HFF-Myc (cell line): Measurements from ENCODE around the gene SULT1B1.
"Not testable (repeated sequence)": the region's sequence is repeated elsewhere in the genome, so short reads cannot be mapped to it uniquely, and the experiment has no call there.

Experiments
- DNase-seq: peaks from one replicate; pipeline ENCODE4 v3.0.0-alpha.2; 2011; ENCODE audit warnings: low read depth; ENCODE audit errors: extremely low read depth
- H3K4me3 ChIP-seq: replicated peaks from 2 replicates; pipeline ENCODE4 v1.5.1; 2011; ENCODE audit warnings: low read depth, mild to moderate bottlenecking, control low read depth, low read length
- CTCF ChIP-seq: IDR thresholded peaks from 2 replicates; pipeline ENCODE4 v1.5.1; 2012; ENCODE audit warnings: mild to moderate bottlenecking, low read depth, low read length, control low read depth; ENCODE audit errors: missing control alignments

The SULT1B1 gene

GRCh38 chr4:69782651-69783310, 22.4 kb upstream of the SULT1B1 start:
- DNase-seq = no peak
- no peak for TF ChIP-seq CTCF
- no peak overlapping the region for H3K4me3 ChIP-seq

GRCh38 chr4:69781458-69782418, 21.3 kb upstream of the SULT1B1 start:
- TF ChIP-seq CTCF = no peak
- no peak for DNase-seq
- H3K4me3 ChIP-seq = no peak overlapping the region

- no peak overlapping the region for H3K4me3 ChIP-seq
- no peak for DNase-seq
- TF ChIP-seq CTCF = no peak
These were observed 19.7 kb upstream of the SULT1B1 start for GRCh38 chr4:69780141-69780540.

- H3K4me3 ChIP-seq = no peak overlapping the region
- DNase-seq = no peak
- TF ChIP-seq CTCF = no peak
These were observed 16.3 kb upstream of the SULT1B1 start for GRCh38 chr4:69776696-69777095.

- no peak for DNase-seq
- TF ChIP-seq CTCF = no peak
- no peak overlapping the region for H3K4me3 ChIP-seq
These were observed 15.0 kb upstream of the SULT1B1 start for GRCh38 chr4:69775321-69775867.

GRCh38 chr4:69773484-69773883, 13.1 kb upstream of the SULT1B1 start:
- no peak for DNase-seq
- no peak for TF ChIP-seq CTCF
- no peak overlapping the region for H3K4me3 ChIP-seq

GRCh38 chr4:69768554-69768953, 8.1 kb upstream of the SULT1B1 start:
- H3K4me3 ChIP-seq, DNase-seq: not testable (repeated sequence)
